ENCODE results near the gene LMOD1.

- peak in 1 of 4 experiments; percentile 8 for TF ChIP-seq CTCF (IDR thresholded peaks at IDR 0.05)
- no peak for TF ChIP-seq POLR2AphosphoS5 (IDR thresholded peaks at IDR 0.05)
Measured at GRCh38 chr1:201945157-201945556, 1.2 kb downstream of the LMOD1 start.
